ENCODE results near the gene GNPTG.

DNA sequence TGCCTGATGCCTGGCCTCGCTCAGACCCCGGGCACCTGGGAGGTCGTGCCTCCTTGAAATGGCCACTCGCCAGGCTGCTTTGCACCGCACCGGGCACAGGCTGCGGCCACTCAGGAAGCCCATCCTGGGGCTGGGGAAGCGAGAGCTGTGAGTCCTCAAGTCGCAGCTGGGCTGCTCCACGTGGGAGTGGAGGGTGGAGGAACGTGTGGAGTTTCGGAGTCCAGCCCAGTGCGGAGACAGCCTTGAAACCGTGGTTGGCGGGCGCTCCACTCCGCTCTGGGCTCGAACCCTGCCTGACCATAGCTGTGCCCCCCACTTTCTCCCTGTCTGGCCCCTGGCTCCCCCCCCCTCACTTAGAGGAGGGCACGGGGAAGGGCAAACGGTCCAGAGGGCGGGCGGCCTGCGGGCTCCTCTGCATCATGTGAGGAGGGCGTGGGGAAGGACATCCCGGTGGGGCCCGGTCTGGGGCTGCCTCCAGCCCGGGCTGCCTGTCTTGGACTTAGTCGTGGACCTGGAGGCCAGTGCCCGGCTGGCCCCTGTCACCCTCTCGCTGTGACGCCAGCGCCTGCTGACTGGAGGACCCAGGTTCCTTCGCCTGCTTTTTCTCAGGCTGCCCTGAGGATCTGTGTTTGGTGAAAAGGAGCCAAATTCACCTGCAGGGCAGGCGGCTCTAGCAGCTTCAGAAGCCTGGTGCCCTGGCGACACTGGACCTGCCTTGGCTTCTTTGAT lies 39.8 kb upstream of the GNPTG start:
- TF ChIP-seq, protein P1, sequence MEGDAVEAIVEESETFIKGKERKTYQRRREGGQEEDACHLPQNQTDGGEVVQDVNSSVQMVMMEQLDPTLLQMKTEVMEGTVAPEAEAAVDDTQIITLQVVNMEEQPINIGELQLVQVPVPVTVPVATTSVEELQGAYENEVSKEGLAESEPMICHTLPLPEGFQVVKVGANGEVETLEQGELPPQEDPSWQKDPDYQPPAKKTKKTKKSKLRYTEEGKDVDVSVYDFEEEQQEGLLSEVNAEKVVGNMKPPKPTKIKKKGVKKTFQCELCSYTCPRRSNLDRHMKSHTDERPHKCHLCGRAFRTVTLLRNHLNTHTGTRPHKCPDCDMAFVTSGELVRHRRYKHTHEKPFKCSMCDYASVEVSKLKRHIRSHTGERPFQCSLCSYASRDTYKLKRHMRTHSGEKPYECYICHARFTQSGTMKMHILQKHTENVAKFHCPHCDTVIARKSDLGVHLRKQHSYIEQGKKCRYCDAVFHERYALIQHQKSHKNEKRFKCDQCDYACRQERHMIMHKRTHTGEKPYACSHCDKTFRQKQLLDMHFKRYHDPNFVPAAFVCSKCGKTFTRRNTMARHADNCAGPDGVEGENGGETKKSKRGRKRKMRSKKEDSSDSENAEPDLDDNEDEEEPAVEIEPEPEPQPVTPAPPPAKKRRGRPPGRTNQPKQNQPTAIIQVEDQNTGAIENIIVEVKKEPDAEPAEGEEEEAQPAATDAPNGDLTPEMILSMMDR (conservative IDR thresholded peaks at IDR 0.05) = no peak
- no peak for TF ChIP-seq EZH2 (IDR thresholded peaks at IDR 0.05; ENCODE audit: low read depth)
